GM12865 (cell line): ENCODE measurements around the gene TMTC1.
"Not testable (repeated sequence)": the region's sequence is repeated elsewhere in the genome, so short reads cannot be mapped to it uniquely, and the experiment has no call there.

ENCODE experiments used
- DNase-seq: peaks from one replicate; pipeline ENCODE4 v3.0.0; 2010; ENCODE audit warnings: low read depth
- H3K4me3 ChIP-seq: 2 replicates; pipeline ENCODE4 v1.5.1; 2011; ENCODE audit warnings: mild to moderate bottlenecking, low read depth, low read length, control low read depth
- CTCF ChIP-seq: IDR thresholded peaks from 2 replicates; pipeline ENCODE4 v1.5.1; 2011; ENCODE audit warnings: low read length, control low read depth, low read depth, inconsistent platforms; ENCODE audit not compliant: insufficient read depth; ENCODE audit errors: missing control alignments

TMTC1 gene

GRCh38 chr12:29563636-29564035, 220.1 kb downstream of the TMTC1 start:
- DNase-seq: peak; percentile 8
- H3K4me3 ChIP-seq: peak overlapping the region; percentile 50
- no peak for TF ChIP-seq CTCF

GRCh38 chr12:29563071-29563470, 220.7 kb downstream of the TMTC1 start:
- DNase-seq: no peak
- no peak overlapping the region for H3K4me3 ChIP-seq
- no peak for TF ChIP-seq CTCF

GRCh38 chr12:29562110-29562804, 221.5 kb downstream of the TMTC1 start:
- TF ChIP-seq CTCF: no peak
- DNase-seq: no peak
- H3K4me3 ChIP-seq: no peak overlapping the region

- no peak for TF ChIP-seq CTCF
- DNase-seq: no peak
- no peak overlapping the region for H3K4me3 ChIP-seq
These were observed 222.1 kb downstream of the TMTC1 start for GRCh38 chr12:29561664-29562071.

GRCh38 chr12:29559198-29559597, 224.5 kb downstream of the TMTC1 start:
- peak; percentile 33 for DNase-seq
- peak overlapping the region; percentile 21 for H3K4me3 ChIP-seq
- TF ChIP-seq CTCF: no peak

- no peak for TF ChIP-seq CTCF
These were observed 227.4 kb downstream of the TMTC1 start for GRCh38 chr12:29556363-29556762.

GRCh38 chr12:29555451-29555850, 228.3 kb downstream of the TMTC1 start:
- not testable (repeated sequence) for H3K4me3 ChIP-seq, DNase-seq

More at GRCh38 chr12:29556363-29556762, 227.4 kb downstream of the TMTC1 start:
- H3K4me3 ChIP-seq: no peak overlapping the region
- no peak for DNase-seq
